ENCODE data around the gene GABPB1.

GABPB1 gene

GRCh38 chr15:50236433-50236832 is 118.6 kb downstream of the GABPB1 start:
- H3K4me3 ChIP-seq (ENCODE audit: low read depth in 1 of 2, low read length in 2 of 2) = no peak overlapping the region
- no peaks in the 10 kb centered on the region for H3K79me2 ChIP-seq (ENCODE audit: insufficient read depth, low read length)
- H3K9me3 ChIP-seq (ENCODE audit: insufficient read depth, low read length, severe bottlenecking) = no peaks in the 10 kb centered on the region
- H3K36me3 ChIP-seq (ENCODE audit: insufficient read depth, low read length) = no peaks in the 10 kb centered on the region
- ATAC-seq (ENCODE audit: insufficient read depth, low read depth) (no peak), DNase-seq (no peak)
- TF ChIP-seq EZH2 (IDR thresholded peaks at IDR 0.05; ENCODE audit: borderline replicate concordance, low read depth, low read length, severe bottlenecking) = no peak
- no peak for TF ChIP-seq CTCF (IDR thresholded peaks at IDR 0.05; ENCODE audit: borderline replicate concordance, extremely low read depth, low read length, poor library complexity, severe bottlenecking)
- no peak overlapping the region for H3K9ac ChIP-seq (ENCODE audit: low read depth, low read length)
- no peaks in the 10 kb centered on the region for H3K27me3 ChIP-seq (ENCODE audit: insufficient read depth, low read length, poor library complexity)
- no peak overlapping the region for H3K4me2 ChIP-seq (ENCODE audit: insufficient read depth, low read length)
- H4K20me1 ChIP-seq (ENCODE audit: insufficient read depth, low read length) = no peaks in the 10 kb centered on the region
- H2AFZ ChIP-seq (ENCODE audit: low read depth, low read length) = no peak overlapping the region
- H3K27ac ChIP-seq (ENCODE audit: low read length) = no peak overlapping the region
- H3K4me1 ChIP-seq (ENCODE audit: insufficient read depth, low read length) = no peaks in the 10 kb centered on the region

- Histone ChIP-seq H3K4me1 (ENCODE audit: insufficient read depth, low read length) (no peaks in the 10 kb centered on the region), H3K9me3 (ENCODE audit: insufficient read depth, low read length, severe bottlenecking) (no peaks in the 10 kb centered on the region), H3K27me3 (ENCODE audit: insufficient read depth, low read length, poor library complexity) (no peaks in the 10 kb centered on the region), H3K4me3 (ENCODE audit: low read depth in 1 of 2, low read length in 2 of 2) (no peak overlapping the region), H3K79me2 (ENCODE audit: insufficient read depth, low read length) (no peaks in the 10 kb centered on the region), H4K20me1 (ENCODE audit: insufficient read depth, low read length) (no peaks in the 10 kb centered on the region), H2AFZ (ENCODE audit: low read depth, low read length) (no peak overlapping the region), H3K27ac (ENCODE audit: low read length) (no peak overlapping the region), H3K36me3 (ENCODE audit: insufficient read depth, low read length) (no peaks in the 10 kb centered on the region), H3K9ac (ENCODE audit: low read depth, low read length) (no peak overlapping the region), H3K4me2 (ENCODE audit: insufficient read depth, low read length) (no peak overlapping the region)
- DNase-seq (no peak), ATAC-seq (ENCODE audit: insufficient read depth, low read depth) (no peak)
- no peak for TF ChIP-seq EZH2 (IDR thresholded peaks at IDR 0.05; ENCODE audit: borderline replicate concordance, low read depth, low read length, severe bottlenecking)
- no peak for TF ChIP-seq CTCF (IDR thresholded peaks at IDR 0.05; ENCODE audit: borderline replicate concordance, extremely low read depth, low read length, poor library complexity, severe bottlenecking)
Observed at GRCh38 chr15:50235794-50236193, 119.2 kb downstream of the GABPB1 start.

- Histone ChIP-seq H3K9ac (ENCODE audit: low read depth, low read length) (no peak overlapping the region), H4K20me1 (ENCODE audit: insufficient read depth, low read length) (no peaks in the 10 kb centered on the region), H2AFZ (ENCODE audit: low read depth, low read length) (no peak overlapping the region), H3K27me3 (ENCODE audit: insufficient read depth, low read length, poor library complexity) (no peaks in the 10 kb centered on the region), H3K36me3 (ENCODE audit: insufficient read depth, low read length) (no peaks in the 10 kb centered on the region), H3K4me1 (ENCODE audit: insufficient read depth, low read length) (no peaks in the 10 kb centered on the region), H3K27ac (ENCODE audit: low read length) (no peak overlapping the region), H3K4me3 (ENCODE audit: low read depth in 1 of 2, low read length in 2 of 2) (no peak overlapping the region), H3K9me3 (ENCODE audit: insufficient read depth, low read length, severe bottlenecking) (no peaks in the 10 kb centered on the region), H3K4me2 (ENCODE audit: insufficient read depth, low read length) (no peak overlapping the region), H3K79me2 (ENCODE audit: insufficient read depth, low read length) (no peaks in the 10 kb centered on the region)
- DNase-seq = no peak
- TF ChIP-seq CTCF (IDR thresholded peaks at IDR 0.05; ENCODE audit: borderline replicate concordance, extremely low read depth, low read length, poor library complexity, severe bottlenecking) = no peak
- TF ChIP-seq EZH2 (IDR thresholded peaks at IDR 0.05; ENCODE audit: borderline replicate concordance, low read depth, low read length, severe bottlenecking) = no peak
- ATAC-seq (ENCODE audit: insufficient read depth, low read depth) = no peak
Observed at GRCh38 chr15:50234764-50235163, 120.2 kb downstream of the GABPB1 start.

GRCh38 chr15:50233192-50233736 is 121.7 kb downstream of the GABPB1 start:
- H3K36me3 ChIP-seq (ENCODE audit: insufficient read depth, low read length) = no peaks in the 10 kb centered on the region
- TF ChIP-seq EZH2 (IDR thresholded peaks at IDR 0.05; ENCODE audit: borderline replicate concordance, low read depth, low read length, severe bottlenecking) = no peak
- TF ChIP-seq CTCF (IDR thresholded peaks at IDR 0.05; ENCODE audit: borderline replicate concordance, extremely low read depth, low read length, poor library complexity, severe bottlenecking) = no peak
- H3K79me2 ChIP-seq (ENCODE audit: insufficient read depth, low read length) = no peaks in the 10 kb centered on the region

More at GRCh38 chr15:50233192-50233736, 121.7 kb downstream of the GABPB1 start:
- H3K9ac ChIP-seq (ENCODE audit: low read depth, low read length) = no peak overlapping the region
- no peak overlapping the region for H3K27ac ChIP-seq (ENCODE audit: low read length)
- no peak for ATAC-seq (ENCODE audit: insufficient read depth, low read depth)
- H2AFZ ChIP-seq (ENCODE audit: low read depth, low read length) = no peak overlapping the region
- no peak for DNase-seq
- H3K27me3 ChIP-seq (ENCODE audit: insufficient read depth, low read length, poor library complexity) = no peaks in the 10 kb centered on the region
- no peaks in the 10 kb centered on the region for H4K20me1 ChIP-seq (ENCODE audit: insufficient read depth, low read length)
- H3K4me3 ChIP-seq (ENCODE audit: low read depth in 1 of 2, low read length in 2 of 2) = no peak overlapping the region
- no peaks in the 10 kb centered on the region for H3K9me3 ChIP-seq (ENCODE audit: insufficient read depth, low read length, severe bottlenecking)
- no peak overlapping the region for H3K4me2 ChIP-seq (ENCODE audit: insufficient read depth, low read length)
- no peaks in the 10 kb centered on the region for H3K4me1 ChIP-seq (ENCODE audit: insufficient read depth, low read length)
